ENCODE data around the gene SYT9.

DNA sequence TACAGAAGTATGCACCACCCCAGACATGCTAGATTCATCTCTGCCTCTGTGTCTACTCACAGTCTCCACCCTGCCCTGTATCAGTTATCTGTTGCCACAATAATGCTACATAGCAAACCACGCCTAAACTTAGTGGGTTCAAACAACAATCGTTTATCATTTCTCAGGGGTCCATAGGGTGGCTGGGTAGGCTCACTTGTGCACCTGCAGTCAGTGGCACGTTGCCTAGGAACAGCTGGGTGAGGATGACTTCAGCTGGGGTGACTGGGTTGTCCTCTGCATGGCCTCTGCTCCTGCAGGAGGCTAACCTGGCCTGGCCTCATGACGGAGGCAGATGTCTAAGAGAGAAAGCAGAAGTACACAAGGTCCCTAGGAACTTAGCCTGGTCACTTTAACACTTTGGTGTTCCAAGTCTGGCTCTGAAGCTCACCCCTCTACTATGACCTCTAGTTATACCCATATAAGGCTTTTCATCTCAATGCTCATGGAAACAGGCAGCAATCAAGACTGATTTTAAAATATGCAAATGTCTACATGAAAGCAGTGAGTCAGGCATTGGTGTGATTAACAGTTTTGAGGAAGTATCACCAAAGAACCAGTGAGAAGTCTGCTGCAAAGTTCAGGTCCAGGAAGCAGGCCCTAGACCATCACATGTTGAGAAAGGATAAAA is 244.3 kb downstream of the SYT9 start:
- no peak for TF ChIP-seq EP300 (IDR thresholded peaks at IDR 0.05; ENCODE audit: borderline replicate concordance)
- TF ChIP-seq CEBPB (IDR thresholded peaks at IDR 0.05) = no peak
- TF ChIP-seq, protein P1, sequence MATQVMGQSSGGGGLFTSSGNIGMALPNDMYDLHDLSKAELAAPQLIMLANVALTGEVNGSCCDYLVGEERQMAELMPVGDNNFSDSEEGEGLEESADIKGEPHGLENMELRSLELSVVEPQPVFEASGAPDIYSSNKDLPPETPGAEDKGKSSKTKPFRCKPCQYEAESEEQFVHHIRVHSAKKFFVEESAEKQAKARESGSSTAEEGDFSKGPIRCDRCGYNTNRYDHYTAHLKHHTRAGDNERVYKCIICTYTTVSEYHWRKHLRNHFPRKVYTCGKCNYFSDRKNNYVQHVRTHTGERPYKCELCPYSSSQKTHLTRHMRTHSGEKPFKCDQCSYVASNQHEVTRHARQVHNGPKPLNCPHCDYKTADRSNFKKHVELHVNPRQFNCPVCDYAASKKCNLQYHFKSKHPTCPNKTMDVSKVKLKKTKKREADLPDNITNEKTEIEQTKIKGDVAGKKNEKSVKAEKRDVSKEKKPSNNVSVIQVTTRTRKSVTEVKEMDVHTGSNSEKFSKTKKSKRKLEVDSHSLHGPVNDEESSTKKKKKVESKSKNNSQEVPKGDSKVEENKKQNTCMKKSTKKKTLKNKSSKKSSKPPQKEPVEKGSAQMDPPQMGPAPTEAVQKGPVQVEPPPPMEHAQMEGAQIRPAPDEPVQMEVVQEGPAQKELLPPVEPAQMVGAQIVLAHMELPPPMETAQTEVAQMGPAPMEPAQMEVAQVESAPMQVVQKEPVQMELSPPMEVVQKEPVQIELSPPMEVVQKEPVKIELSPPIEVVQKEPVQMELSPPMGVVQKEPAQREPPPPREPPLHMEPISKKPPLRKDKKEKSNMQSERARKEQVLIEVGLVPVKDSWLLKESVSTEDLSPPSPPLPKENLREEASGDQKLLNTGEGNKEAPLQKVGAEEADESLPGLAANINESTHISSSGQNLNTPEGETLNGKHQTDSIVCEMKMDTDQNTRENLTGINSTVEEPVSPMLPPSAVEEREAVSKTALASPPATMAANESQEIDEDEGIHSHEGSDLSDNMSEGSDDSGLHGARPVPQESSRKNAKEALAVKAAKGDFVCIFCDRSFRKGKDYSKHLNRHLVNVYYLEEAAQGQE (IDR thresholded peaks at IDR 0.05; ENCODE audit: low read depth) = no peak
- TF ChIP-seq, protein P2, sequence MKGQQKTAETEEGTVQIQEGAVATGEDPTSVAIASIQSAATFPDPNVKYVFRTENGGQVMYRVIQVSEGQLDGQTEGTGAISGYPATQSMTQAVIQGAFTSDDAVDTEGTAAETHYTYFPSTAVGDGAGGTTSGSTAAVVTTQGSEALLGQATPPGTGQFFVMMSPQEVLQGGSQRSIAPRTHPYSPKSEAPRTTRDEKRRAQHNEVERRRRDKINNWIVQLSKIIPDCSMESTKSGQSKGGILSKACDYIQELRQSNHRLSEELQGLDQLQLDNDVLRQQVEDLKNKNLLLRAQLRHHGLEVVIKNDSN (IDR thresholded peaks at IDR 0.05) = no peak
- no peak for TF ChIP-seq NFIC (IDR thresholded peaks at IDR 0.05)
- no peak for TF ChIP-seq CREB1 (IDR thresholded peaks at IDR 0.05; ENCODE audit: low read depth)
- no peak for TF ChIP-seq EGR1 (IDR thresholded peaks at IDR 0.05)
- no peak for TF ChIP-seq FOXM1 (IDR thresholded peaks at IDR 0.05; ENCODE audit: borderline replicate concordance, low read depth)
